Measurements from ENCODE around the gene KCNJ6. TPM values are rescaled to one million over a fixed set of nuclear protein-coding genes. Genes with fewer than 3 reads are reported as not detected.

Gene KCNJ6
- total and polyA plus RNA-seq, 4 donors = 0.01 TPM; not detected in 3

- Histone ChIP-seq H3K36me3 (ENCODE audit: control insufficient read depth in 4 of 4, insufficient read depth in 3 of 4, low read depth in 1 of 4, low read length in 3 of 4) (no peaks in the 10 kb centered on the region), H3K4me3 (ENCODE audit: low read depth in 1 of 3, low read length in 3 of 3) (no peak overlapping the region), H3K4me1 (ENCODE audit: control insufficient read depth in 4 of 4, insufficient read depth in 4 of 4, low read length in 3 of 4) (no peaks in the 10 kb centered on the region), H3K27me3 (ENCODE audit: control insufficient read depth in 4 of 4, insufficient read depth in 4 of 4, low read length in 3 of 4) (peaks cover 0 to 8% (median 2%) of the 10 kb centered on the region in 4 donors), H3K9me3 (ENCODE audit: control insufficient read depth in 4 of 4, low read length in 3 of 4) (no peaks in the 10 kb centered on the region), H3K9ac (ENCODE audit: low read depth in 1 of 2, low read length in 2 of 2) (no peak overlapping the region), H3K27ac (ENCODE audit: low read depth in 1 of 2, low read length in 2 of 2) (no peak overlapping the region)
- TF ChIP-seq JUND (IDR thresholded peaks at IDR 0.05) (no peak), FOXA1 (IDR thresholded peaks at IDR 0.05) (no peak), RXRA (IDR thresholded peaks at IDR 0.05) (no peak), HNF4G (IDR thresholded peaks at IDR 0.05) (no peak), NR2F2 (IDR thresholded peaks at IDR 0.05) (no peak), ZBTB33 (IDR thresholded peaks at IDR 0.05) (no peak), MAX (IDR thresholded peaks at IDR 0.05) (no peak), FOXA2 (IDR thresholded peaks at IDR 0.05) (no peak), RAD21 (IDR thresholded peaks at IDR 0.05) (no peak), EGR1 (IDR thresholded peaks at IDR 0.05; ENCODE audit: low read depth in 2 of 2) (no peak)
- WGBS = 87% methylated on average over 3 of the region's 3 CpGs
- no peak for DNase-seq (ENCODE audit: low spot score)
Measured at GRCh38 chr21:37877888-37878684, 38.2 kb downstream of the KCNJ6 start.

- Histone ChIP-seq H3K9me3 (ENCODE audit: control insufficient read depth in 4 of 4, low read length in 3 of 4) (no peaks in the 10 kb centered on the region), H3K27ac (ENCODE audit: low read depth in 1 of 2, low read length in 2 of 2) (no peak overlapping the region), H3K9ac (ENCODE audit: low read depth in 1 of 2, low read length in 2 of 2) (no peak overlapping the region), H3K4me1 (ENCODE audit: control insufficient read depth in 4 of 4, insufficient read depth in 4 of 4, low read length in 3 of 4) (no peaks in the 10 kb centered on the region), H3K36me3 (ENCODE audit: control insufficient read depth in 4 of 4, insufficient read depth in 3 of 4, low read depth in 1 of 4, low read length in 3 of 4) (no peaks in the 10 kb centered on the region), H3K4me3 (ENCODE audit: low read depth in 1 of 3, low read length in 3 of 3) (no peak overlapping the region), H3K27me3 (ENCODE audit: control insufficient read depth in 4 of 4, insufficient read depth in 4 of 4, low read length in 3 of 4) (peaks cover 0 to 8% (median 2%) of the 10 kb centered on the region in 4 donors)
- TF ChIP-seq TAF1 (conservative IDR thresholded peaks at IDR 0.05) = no peak
- no peak for TF ChIP-seq FOXA1 (IDR thresholded peaks at IDR 0.05)
- TF ChIP-seq SP1 (IDR thresholded peaks at IDR 0.05) = no peak
- no peak for TF ChIP-seq HNF4A (conservative IDR thresholded peaks at IDR 0.05)
- no peak for DNase-seq (ENCODE audit: low spot score)
- WGBS = 44% methylated on average over 1 of the region's 1 CpG
Measured at GRCh38 chr21:37877171-37877570, 39.1 kb downstream of the KCNJ6 start.

GRCh38 chr21:37876561-37876960, 39.7 kb downstream of the KCNJ6 start:
- H3K4me1 ChIP-seq (ENCODE audit: control insufficient read depth in 4 of 4, insufficient read depth in 4 of 4, low read length in 3 of 4) = no peaks in the 10 kb centered on the region
- H3K27ac ChIP-seq (ENCODE audit: low read depth in 1 of 2, low read length in 2 of 2) = no peak overlapping the region
- no peak for TF ChIP-seq ZBTB33 (IDR thresholded peaks at IDR 0.05)
- TF ChIP-seq MAX (IDR thresholded peaks at IDR 0.05) = no peak
- TF ChIP-seq REST (IDR thresholded peaks at IDR 0.05) = no peak
- TF ChIP-seq NR2F2 (IDR thresholded peaks at IDR 0.05) = no peak
- no peak for TF ChIP-seq YY1 (IDR thresholded peaks at IDR 0.05)
- no peak for TF ChIP-seq SP1 (IDR thresholded peaks at IDR 0.05)
- TF ChIP-seq CTCF (IDR thresholded peaks at IDR 0.05; ENCODE audit: low read depth, low read length, missing input control) = no peak
- no peaks in the 10 kb centered on the region for H3K9me3 ChIP-seq (ENCODE audit: control insufficient read depth in 4 of 4, low read length in 3 of 4)
- no peak for DNase-seq (ENCODE audit: low spot score)
- H3K36me3 ChIP-seq (ENCODE audit: control insufficient read depth in 4 of 4, insufficient read depth in 3 of 4, low read depth in 1 of 4, low read length in 3 of 4) = no peaks in the 10 kb centered on the region
- no peak overlapping the region for H3K4me3 ChIP-seq (ENCODE audit: low read depth in 1 of 3, low read length in 3 of 3)
- H3K9ac ChIP-seq (ENCODE audit: low read depth in 1 of 2, low read length in 2 of 2) = no peak overlapping the region
- H3K27me3 ChIP-seq (ENCODE audit: control insufficient read depth in 4 of 4, insufficient read depth in 4 of 4, low read length in 3 of 4) = peaks cover 0 to 8% (median 2%) of the 10 kb centered on the region in 4 donors
- WGBS = 85% methylated on average over 1 of the region's 1 CpG

Measured in liver (tissue), 9 donors.